HCT116 (cell line): ENCODE measurements around the gene CHM. TPM values are rescaled to one million over a fixed set of nuclear protein-coding genes. Genes with fewer than 3 reads are reported as not detected.

Experiments
- ATAC-seq: fragments of 200-7000 bp; cut with Tn5 transposase; 2 replicates; pipeline ENCODE4 v1.9.1; 2020; ENCODE audit warnings: mild to moderate bottlenecking, moderate library complexity
- BruUV-seq: library from RNA; stranded (reverse); fragments of 400-500 nt; replicated peaks from 2 replicates; lab custom pipeline; 2021; lab: Mats Ljungman, UMichigan
- CTCF ChIA-PET: fragments of 300-600 bp; sonication (Branson Sonifier 250); formaldehyde crosslinking; loops from one replicate; lab custom pipeline; 2021; ENCODE audit warnings: antibody characterized with exemption; lab: Charles Lee
- POLR2A ChIA-PET: fragments of 300-600, 350-600 bp; sonication (Branson Sonifier 250); formaldehyde crosslinking; loops from one replicate; lab custom pipeline; 2021; ENCODE audit warnings: antibody characterized with exemption; lab: Charles Lee
- RAD21 ChIA-PET, 2 experiments: fragments of 300-600 bp; sonication (Branson Sonifier 250); formaldehyde crosslinking; loops; one replicate each; lab custom pipeline; 2023; ENCODE audit warnings: low total read pairs in 2 of 2; ENCODE audit not compliant: uncharacterized antibody in 2 of 2, unreplicated experiment in 2 of 2, low non-redundant PET in 1 of 2; lab: Charles Lee
- DNase-seq: peaks from one replicate; pipeline ENCODE4 v3.0.0-alpha.2; 2010; ENCODE audit warnings: low read depth, low spot score
- H2AFZ ChIP-seq: fragments of 200-600 bp; shearing (Covaris generic), sonication (generic); 2 replicates; pipeline ENCODE4 v1.6.1; 2017; ENCODE audit warnings: low read depth, mixed run types, mixed read lengths, antibody characterized with exemption, low read length; ENCODE audit not compliant: poor library complexity, severe bottlenecking
- H3K27ac ChIP-seq: 2 replicates; pipeline ENCODE4 v1.5.1; 2012; ENCODE audit warnings: low read depth, low read length
- H3K27me3 ChIP-seq: fragments of 200-600 bp; sonication (generic); 2 replicates; pipeline ENCODE4 v1.6.1; 2016; ENCODE audit warnings: mixed run types, low read length, mixed read lengths; ENCODE audit not compliant: insufficient read depth
- H3K36me3 ChIP-seq, 2 experiments: fragments of 200-500 bp in 1 of 2; fragments of 200-600 bp in 1 of 2; sonication (Bioruptor generic) in 1 of 2; sonication (generic) in 1 of 2; 2 replicates each; pipeline versions ENCODE4 v1.5.1 to v1.6.1; 2014 to 2016; ENCODE audit warnings: low read length in 2 of 2, inconsistent platforms in 1 of 2, mixed read lengths in 1 of 2, mixed run types in 1 of 2; ENCODE audit not compliant: insufficient read depth in 2 of 2, control insufficient read depth in 1 of 2
- H3K4me1 ChIP-seq, 2 experiments: fragments of 200-600 bp in 1 of 2; sonication (generic) in 1 of 2; 2 replicates each; pipeline versions ENCODE4 v1.5.1 to v1.6.1; 2012 to 2017; ENCODE audit warnings: low read length in 2 of 2, inconsistent platforms in 1 of 2, mild to moderate bottlenecking in 1 of 2, mixed read lengths in 1 of 2, mixed run types in 1 of 2, moderate library complexity in 1 of 2; ENCODE audit not compliant: insufficient read depth in 2 of 2, control insufficient read depth in 1 of 2
- H3K4me2 ChIP-seq: fragments of 200-600 bp; sonication (generic); 2 replicates; pipeline ENCODE4 v1.6.1; 2017; ENCODE audit warnings: mixed run types, low read length, mixed read lengths
- H3K4me3 ChIP-seq, 2 experiments: fragments of 200-600 bp in 1 of 2; sonication (generic) in 1 of 2; replicated peaks in 1 of 2; 2 replicates each; pipeline ENCODE4 v1.5.1; 2011 to 2016; ENCODE audit warnings: low read length in 2 of 2, control low read depth in 1 of 2, low read depth in 1 of 2, mild to moderate bottlenecking in 1 of 2, mixed read lengths in 1 of 2, mixed run types in 1 of 2
- H3K79me2 ChIP-seq: fragments of 200-600 bp; sonication (generic); 2 replicates; pipeline ENCODE4 v1.6.1; 2017; ENCODE audit warnings: mild to moderate bottlenecking, mixed run types, low read length, moderate library complexity, mixed read lengths; ENCODE audit not compliant: insufficient read depth
- H3K9ac ChIP-seq: fragments of 200-600 bp; sonication (generic); 2 replicates; pipeline ENCODE4 v1.6.1; 2016; ENCODE audit warnings: low read length, mixed read lengths
- H3K9me2 ChIP-seq: fragments of 200-600 bp; sonication (generic), shearing (Covaris generic); 2 replicates; pipeline ENCODE4 v1.6.1; 2017; ENCODE audit warnings: mixed run types, mild to moderate bottlenecking, moderate library complexity; ENCODE audit not compliant: insufficient read depth
- H3K9me3 ChIP-seq, 2 experiments: fragments of 200-500 bp in 1 of 2; fragments of 200-600 bp in 1 of 2; sonication (Bioruptor generic) in 1 of 2; sonication (generic) in 1 of 2; 2 replicates each; pipeline ENCODE4 v1.6.1; 2014 to 2017; ENCODE audit warnings: low read length in 2 of 2, mixed read lengths in 2 of 2, inconsistent platforms in 1 of 2, low read depth in 1 of 2, mild to moderate bottlenecking in 1 of 2, mixed run types in 1 of 2, moderate library complexity in 1 of 2; ENCODE audit not compliant: control insufficient read depth in 1 of 2, insufficient read depth in 1 of 2
- H4K20me1 ChIP-seq: fragments of 200-600 bp; sonication (generic), shearing (Covaris generic); 2 replicates; pipeline ENCODE4 v1.6.1; 2017; ENCODE audit warnings: mixed run types, mild to moderate bottlenecking, moderate library complexity; ENCODE audit not compliant: insufficient read depth
- ATF3 ChIP-seq: IDR thresholded peaks from 2 replicates; pipeline ENCODE4 v1.6.1; 2012
- CEBPB ChIP-seq: IDR thresholded peaks from 2 replicates; pipeline ENCODE4 v1.6.1; 2012; ENCODE audit warnings: low read depth
- ELF1 ChIP-seq: IDR thresholded peaks from 2 replicates; pipeline ENCODE4 v1.6.1; 2012; ENCODE audit warnings: low read depth, borderline replicate concordance
- REST ChIP-seq: IDR thresholded peaks from 2 replicates; pipeline ENCODE4 v1.6.1; 2012; ENCODE audit warnings: low read depth
- SRF ChIP-seq: IDR thresholded peaks from 2 replicates; pipeline ENCODE4 v1.6.1; 2012; ENCODE audit warnings: low read depth
- ZFX ChIP-seq: fragments of 450-650 bp; IDR thresholded peaks from 2 replicates; pipeline ENCODE4 v1.6.1; 2017
- intact Hi-C: fragments of 100-400 bp; cut with micrococcal nuclease; formaldehyde crosslinking; loops from 2 replicates; pipeline ENCODE4 v1.10.0; 2022
- total RNA-seq: library from RNA; stranded (reverse); gene quantifications from one replicate; pipeline ENCODE4 v1.2.1, GENCODE V29; 2021; ENCODE audit not compliant: unreplicated experiment

Gene CHM
- total RNA-seq, 1 experiment from 2014 or later: 17.1 TPM

- TF ChIP-seq REST (no peak), ZFX (no peak), SRF (no peak), ELF1 (no peak), CEBPB (no peak)
Observed at GRCh38 chrX:86061407-86061806, 14.0 kb upstream of the CHM start (continued).

GRCh38 chrX:86051741-86052140, 4.4 kb upstream of the CHM start:
- no peak for ATAC-seq
- DNase-seq: no peak
- no peak overlapping the region for H2AFZ ChIP-seq
- H3K27me3 ChIP-seq: no peaks in the 10 kb centered on the region
- ChIA-PET RAD21 (no interaction called here), POLR2A (no interaction called here), CTCF (no interaction called here)
- no peak overlapping the region for H3K4me2 ChIP-seq
- no peaks in the 10 kb centered on the region for H4K20me1 ChIP-seq
- H3K27ac ChIP-seq: no peak overlapping the region
- TF ChIP-seq SRF: no peak
- TF ChIP-seq ATF3: no peak
- no peak overlapping the region for H3K9ac ChIP-seq
- H3K36me3 ChIP-seq: no peaks in the 10 kb centered on the region
- H3K4me1 ChIP-seq: no peaks in the 10 kb centered on the region
- no peak overlapping the region for H3K4me3 ChIP-seq
- no peaks in the 10 kb centered on the region for H3K9me3 ChIP-seq
- H3K79me2 ChIP-seq: peaks cover 4% of the 10 kb centered on the region
- BruUV-seq: no TSS peak
- no peaks in the 10 kb centered on the region for H3K9me2 ChIP-seq
- intact Hi-C loops: no loop called here
